Measurements from ENCODE around the gene SSBP2. TPM values are rescaled to one million over a fixed set of nuclear protein-coding genes. Genes with fewer than 3 reads are reported as not detected.
A peak's percentile ranks its signal among the peaks of the same experiment; 100 is the strongest.

The SSBP2 gene
- total and polyA plus RNA-seq, 2 donors (not counting 1 experiment from before 2014, with no cell fraction given), result 44.4 to 63.1 TPM

DNA sequence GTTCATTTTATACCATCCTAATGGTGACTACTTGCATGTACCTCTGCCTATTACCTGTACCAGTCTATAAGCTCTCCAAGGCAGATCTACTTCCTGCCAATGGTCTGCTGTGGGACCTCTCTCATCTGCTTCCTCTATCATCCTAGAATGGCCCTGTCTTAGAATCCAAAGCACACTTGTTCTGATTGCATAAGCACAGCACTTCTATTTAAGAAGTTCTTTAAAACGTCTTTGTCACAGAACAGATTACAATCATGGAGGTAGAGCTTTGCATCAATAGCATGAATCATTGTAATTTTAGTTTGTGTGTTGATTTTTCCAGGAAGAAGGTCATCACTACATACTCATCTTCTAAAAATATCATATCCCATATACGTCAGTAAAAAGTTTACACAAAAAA lies 225.2 kb downstream of the SSBP2 start:
- no peak overlapping the region for H3K27ac ChIP-seq (ENCODE audit: insufficient read depth, low read length)
- H3K4me1 ChIP-seq (ENCODE audit: control insufficient read depth, extremely low read depth, insufficient read depth, low read length), result peaks cover 3% of the 10 kb centered on the region

GRCh38 chr5:81524015-81524414 lies 226.9 kb downstream of the SSBP2 start:
- Histone ChIP-seq H3K4me1 (ENCODE audit: control insufficient read depth, extremely low read depth, insufficient read depth, low read length) (peaks cover 3% of the 10 kb centered on the region), H4K20me1 (ENCODE audit: control insufficient read depth, extremely low read depth, insufficient read depth, low read length) (no peaks in the 10 kb centered on the region), H3K36me3 (ENCODE audit: control insufficient read depth, insufficient read depth, low read length) (no peaks in the 10 kb centered on the region), H3K4me3 (replicated peaks in 1 of 4; ENCODE audit: control extremely low read depth in 1 of 4, insufficient read depth in 1 of 4, low read depth in 3 of 4, low read length in 4 of 4) (no peak overlapping the region), H3K9me3 (ENCODE audit: control insufficient read depth, insufficient read depth, low read depth, low read length) (no peaks in the 10 kb centered on the region), H3K27ac (ENCODE audit: insufficient read depth, low read length) (no peak overlapping the region), H3K79me2 (ENCODE audit: control insufficient read depth, insufficient read depth, low read length) (no peaks in the 10 kb centered on the region), H2AFZ (ENCODE audit: low read length) (no peak overlapping the region), H3K27me3 (ENCODE audit: control insufficient read depth, insufficient read depth, low read length) (no peaks in the 10 kb centered on the region), H3K9ac (ENCODE audit: insufficient read depth, low read length) (no peak overlapping the region), H3K4me2 (ENCODE audit: extremely low read depth, insufficient read depth, low read length) (no peak overlapping the region)
- no peak for DNase-seq (ENCODE audit: low read depth in 2 of 2)
- TF ChIP-seq EZH2 (IDR thresholded peaks at IDR 0.05; ENCODE audit: low read length, missing control alignments), result no peak
- TF ChIP-seq, protein P1, sequence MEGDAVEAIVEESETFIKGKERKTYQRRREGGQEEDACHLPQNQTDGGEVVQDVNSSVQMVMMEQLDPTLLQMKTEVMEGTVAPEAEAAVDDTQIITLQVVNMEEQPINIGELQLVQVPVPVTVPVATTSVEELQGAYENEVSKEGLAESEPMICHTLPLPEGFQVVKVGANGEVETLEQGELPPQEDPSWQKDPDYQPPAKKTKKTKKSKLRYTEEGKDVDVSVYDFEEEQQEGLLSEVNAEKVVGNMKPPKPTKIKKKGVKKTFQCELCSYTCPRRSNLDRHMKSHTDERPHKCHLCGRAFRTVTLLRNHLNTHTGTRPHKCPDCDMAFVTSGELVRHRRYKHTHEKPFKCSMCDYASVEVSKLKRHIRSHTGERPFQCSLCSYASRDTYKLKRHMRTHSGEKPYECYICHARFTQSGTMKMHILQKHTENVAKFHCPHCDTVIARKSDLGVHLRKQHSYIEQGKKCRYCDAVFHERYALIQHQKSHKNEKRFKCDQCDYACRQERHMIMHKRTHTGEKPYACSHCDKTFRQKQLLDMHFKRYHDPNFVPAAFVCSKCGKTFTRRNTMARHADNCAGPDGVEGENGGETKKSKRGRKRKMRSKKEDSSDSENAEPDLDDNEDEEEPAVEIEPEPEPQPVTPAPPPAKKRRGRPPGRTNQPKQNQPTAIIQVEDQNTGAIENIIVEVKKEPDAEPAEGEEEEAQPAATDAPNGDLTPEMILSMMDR (conservative IDR thresholded peaks at IDR 0.05 in 1 of 2, IDR thresholded peaks at IDR 0.05 in 1 of 2; ENCODE audit: low read depth in 1 of 2, low read length in 2 of 2), result no peak

More for the DNA sequence above, 225.2 kb downstream of the SSBP2 start:
- Histone ChIP-seq H3K79me2 (ENCODE audit: control insufficient read depth, insufficient read depth, low read length) (no peaks in the 10 kb centered on the region), H2AFZ (ENCODE audit: low read length) (no peak overlapping the region), H4K20me1 (ENCODE audit: control insufficient read depth, extremely low read depth, insufficient read depth, low read length) (no peaks in the 10 kb centered on the region), H3K4me3 (replicated peaks in 1 of 4; ENCODE audit: control extremely low read depth in 1 of 4, insufficient read depth in 1 of 4, low read depth in 3 of 4, low read length in 4 of 4) (no peak overlapping the region), H3K9me3 (ENCODE audit: control insufficient read depth, insufficient read depth, low read depth, low read length) (no peaks in the 10 kb centered on the region), H3K4me2 (ENCODE audit: extremely low read depth, insufficient read depth, low read length) (no peak overlapping the region), H3K27me3 (ENCODE audit: control insufficient read depth, insufficient read depth, low read length) (no peaks in the 10 kb centered on the region), H3K9ac (ENCODE audit: insufficient read depth, low read length) (no peak overlapping the region), H3K36me3 (ENCODE audit: control insufficient read depth, insufficient read depth, low read length) (no peaks in the 10 kb centered on the region)
- DNase-seq (ENCODE audit: low read depth in 2 of 2), result peak; percentile 36 to 54
- TF ChIP-seq EZH2 (IDR thresholded peaks at IDR 0.05; ENCODE audit: low read length, missing control alignments), result no peak
- TF ChIP-seq, protein P1 (conservative IDR thresholded peaks at IDR 0.05 in 1 of 2, IDR thresholded peaks at IDR 0.05 in 1 of 2; ENCODE audit: low read depth in 1 of 2, low read length in 2 of 2), result no peak

DNA sequence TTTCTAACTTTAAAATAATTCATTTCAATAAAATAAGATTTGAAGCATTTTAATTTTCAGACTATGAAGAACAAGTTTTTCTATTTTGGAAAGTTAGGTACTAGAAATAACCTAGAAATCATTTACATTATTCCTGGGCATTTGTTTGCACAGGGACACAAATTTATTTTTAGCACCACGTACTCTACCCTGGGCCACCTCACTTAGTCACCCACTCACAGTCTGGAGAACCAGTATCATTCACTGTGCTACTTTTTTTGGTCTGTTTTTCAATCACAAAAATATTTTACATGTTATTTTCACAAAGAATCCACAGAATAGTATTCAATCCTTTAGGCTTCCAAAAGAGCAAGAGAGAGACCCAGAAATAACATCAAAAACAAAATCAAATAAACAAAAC lies 228.3 kb downstream of the SSBP2 start:
- H3K4me2 ChIP-seq (ENCODE audit: extremely low read depth, insufficient read depth, low read length), result no peak overlapping the region
- H4K20me1 ChIP-seq (ENCODE audit: control insufficient read depth, extremely low read depth, insufficient read depth, low read length), result no peaks in the 10 kb centered on the region
- no peaks in the 10 kb centered on the region for H3K36me3 ChIP-seq (ENCODE audit: control insufficient read depth, insufficient read depth, low read length)
- no peak overlapping the region for H2AFZ ChIP-seq (ENCODE audit: low read length)
- H3K9ac ChIP-seq (ENCODE audit: insufficient read depth, low read length), result no peak overlapping the region
- no peaks in the 10 kb centered on the region for H3K9me3 ChIP-seq (ENCODE audit: control insufficient read depth, insufficient read depth, low read depth, low read length)
- H3K27me3 ChIP-seq (ENCODE audit: control insufficient read depth, insufficient read depth, low read length), result no peaks in the 10 kb centered on the region
- no peaks in the 10 kb centered on the region for H3K79me2 ChIP-seq (ENCODE audit: control insufficient read depth, insufficient read depth, low read length)
- no peak overlapping the region for H3K27ac ChIP-seq (ENCODE audit: insufficient read depth, low read length)
- no peak for DNase-seq (ENCODE audit: low read depth in 2 of 2)
- no peak overlapping the region for H3K4me3 ChIP-seq (replicated peaks in 1 of 4; ENCODE audit: control extremely low read depth in 1 of 4, insufficient read depth in 1 of 4, low read depth in 3 of 4, low read length in 4 of 4)
- peaks cover 3% of the 10 kb centered on the region for H3K4me1 ChIP-seq (ENCODE audit: control insufficient read depth, extremely low read depth, insufficient read depth, low read length)
- TF ChIP-seq, protein P1 (conservative IDR thresholded peaks at IDR 0.05 in 1 of 2, IDR thresholded peaks at IDR 0.05 in 1 of 2; ENCODE audit: low read depth in 1 of 2, low read length in 2 of 2), result no peak
- no peak for TF ChIP-seq EZH2 (IDR thresholded peaks at IDR 0.05; ENCODE audit: low read length, missing control alignments)
